ENCODE data around the gene MICOS13. TPM values are rescaled to one million over a fixed set of nuclear protein-coding genes. Genes with fewer than 3 reads are reported as not detected.
A peak's percentile ranks its signal among the peaks of the same experiment; 100 is the strongest.

Gene MICOS13
- total RNA-seq, 4 donors from 2014 or later = 43.6 to 65.5 (median 54.1) TPM

DNA sequence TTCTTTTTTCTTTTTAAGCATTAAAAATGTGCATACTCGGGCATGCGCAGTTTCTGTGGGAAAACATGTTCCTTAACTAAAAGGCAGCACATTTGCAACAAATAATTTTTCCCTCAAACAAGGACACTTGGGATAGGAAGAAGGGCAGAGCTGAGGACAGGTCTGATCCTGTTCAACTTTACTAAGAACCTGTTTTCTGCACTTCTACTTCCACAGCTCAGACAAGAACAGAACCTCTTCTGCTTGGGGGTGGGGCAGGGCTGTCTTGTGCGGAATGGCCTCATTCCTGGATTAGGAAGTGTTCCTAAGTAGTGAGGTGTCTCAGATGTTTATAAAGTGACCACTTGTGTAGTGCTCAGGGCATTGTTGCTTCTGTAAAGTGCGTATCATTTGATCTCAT, 39.1 kb downstream of the MICOS13 start:
- TF ChIP-seq, protein P1, sequence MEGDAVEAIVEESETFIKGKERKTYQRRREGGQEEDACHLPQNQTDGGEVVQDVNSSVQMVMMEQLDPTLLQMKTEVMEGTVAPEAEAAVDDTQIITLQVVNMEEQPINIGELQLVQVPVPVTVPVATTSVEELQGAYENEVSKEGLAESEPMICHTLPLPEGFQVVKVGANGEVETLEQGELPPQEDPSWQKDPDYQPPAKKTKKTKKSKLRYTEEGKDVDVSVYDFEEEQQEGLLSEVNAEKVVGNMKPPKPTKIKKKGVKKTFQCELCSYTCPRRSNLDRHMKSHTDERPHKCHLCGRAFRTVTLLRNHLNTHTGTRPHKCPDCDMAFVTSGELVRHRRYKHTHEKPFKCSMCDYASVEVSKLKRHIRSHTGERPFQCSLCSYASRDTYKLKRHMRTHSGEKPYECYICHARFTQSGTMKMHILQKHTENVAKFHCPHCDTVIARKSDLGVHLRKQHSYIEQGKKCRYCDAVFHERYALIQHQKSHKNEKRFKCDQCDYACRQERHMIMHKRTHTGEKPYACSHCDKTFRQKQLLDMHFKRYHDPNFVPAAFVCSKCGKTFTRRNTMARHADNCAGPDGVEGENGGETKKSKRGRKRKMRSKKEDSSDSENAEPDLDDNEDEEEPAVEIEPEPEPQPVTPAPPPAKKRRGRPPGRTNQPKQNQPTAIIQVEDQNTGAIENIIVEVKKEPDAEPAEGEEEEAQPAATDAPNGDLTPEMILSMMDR (IDR thresholded peaks at IDR 0.05) = no peak
- no peak for TF ChIP-seq POLR2A (IDR thresholded peaks at IDR 0.05)
- intact Hi-C loops (cut with DNase I; ENCODE audit: low total_unique reads) = no loop called here
- peak in 1 of 2 donors; percentile 29 for DNase-seq (ENCODE audit: low spot score in 2 of 2)
- H3K4me3 ChIP-seq (ENCODE audit: low read depth, poor library complexity, severe bottlenecking) = no peak overlapping the region
- 67 to 72% methylated on average over 4 of the region's 4 CpGs for WGBS, 2 donors

DNA sequence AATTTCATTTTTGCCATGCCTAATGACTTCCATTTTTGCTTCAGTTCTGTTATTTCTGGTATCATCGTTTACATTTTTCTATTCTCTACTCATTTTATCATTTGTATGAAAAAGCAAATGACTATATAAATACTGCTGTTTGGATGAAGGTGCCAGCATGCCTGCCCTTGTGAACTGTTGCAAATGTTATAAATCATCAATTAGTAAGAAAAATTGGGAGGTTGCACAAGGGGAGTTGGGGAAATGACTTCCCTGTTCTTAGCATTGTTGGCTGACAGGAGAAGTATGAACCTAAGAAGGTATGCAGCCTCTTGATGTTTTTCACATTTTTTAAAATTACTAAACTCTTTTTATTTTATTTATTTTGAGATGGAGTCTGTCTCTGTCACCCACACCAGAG, 42.3 kb downstream of the MICOS13 start:
- H3K4me3 ChIP-seq (ENCODE audit: low read depth, poor library complexity, severe bottlenecking) = no peak overlapping the region
- WGBS, 2 donors = 43 to 56% methylated on average over 1 of the region's 1 CpG
- TF ChIP-seq, protein P1 (IDR thresholded peaks at IDR 0.05) = no peak
- no peak for TF ChIP-seq POLR2A (IDR thresholded peaks at IDR 0.05)
- DNase-seq (ENCODE audit: low spot score in 2 of 2) = peak in 1 of 2 donors; percentile 18
- intact Hi-C loops (cut with DNase I; ENCODE audit: low total_unique reads) = no loop called here

DNA sequence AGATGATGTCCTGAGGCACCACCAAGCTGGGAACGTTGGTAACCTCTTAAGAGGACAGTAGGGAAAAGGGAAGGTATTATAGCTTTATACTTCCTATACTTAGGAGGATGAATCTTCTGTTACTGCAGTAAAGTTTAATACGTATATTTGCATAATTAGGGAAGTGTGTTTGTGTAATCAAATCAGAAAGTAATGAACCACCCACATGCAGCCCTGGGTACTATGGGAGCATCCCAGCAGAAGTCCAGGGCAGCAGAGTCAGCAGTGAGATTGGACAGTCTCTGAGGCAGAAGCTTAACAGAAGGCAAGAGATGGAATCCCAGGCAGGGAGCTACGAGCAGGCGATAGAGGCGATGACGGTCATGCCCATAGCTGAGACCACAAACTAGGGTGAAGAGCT, 44.9 kb downstream of the MICOS13 start:
- intact Hi-C loops (cut with DNase I; ENCODE audit: low total_unique reads) = no loop called here
- H3K4me3 ChIP-seq (ENCODE audit: low read depth, poor library complexity, severe bottlenecking) = no peak overlapping the region
- WGBS, 2 donors = 79 to 84% methylated on average over 6 of the region's 6 CpGs
- TF ChIP-seq, protein P1 (IDR thresholded peaks at IDR 0.05) = no peak
- TF ChIP-seq POLR2A (IDR thresholded peaks at IDR 0.05) = no peak
- peak in 1 of 2 donors; percentile 23 for DNase-seq (ENCODE audit: low spot score in 2 of 2)

DNA sequence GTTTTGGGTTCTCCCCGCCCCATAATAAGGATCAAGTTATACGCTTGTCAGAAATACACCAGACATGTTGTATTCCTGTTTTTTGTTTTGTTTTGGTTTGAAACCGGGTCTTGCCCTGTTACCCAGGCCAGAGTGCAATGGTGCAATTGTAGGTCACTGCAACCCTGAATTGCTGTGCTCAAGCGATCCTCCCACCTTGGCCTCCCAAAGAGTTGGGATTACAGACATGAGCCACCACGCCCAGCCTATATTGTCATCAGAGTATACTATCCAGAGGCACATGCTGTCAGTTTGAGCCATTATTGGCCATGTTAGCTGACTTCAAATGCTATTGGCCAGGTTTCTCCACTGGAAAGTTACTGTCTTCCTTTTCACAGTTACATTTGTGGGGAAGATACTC, 47.7 kb downstream of the MICOS13 start:
- WGBS, 2 donors = 79% methylated on average over 5 of the region's 5 CpGs
- H3K4me3 ChIP-seq (ENCODE audit: low read depth, poor library complexity, severe bottlenecking) = no peak overlapping the region
- peak in 1 of 2 donors; percentile 14 for DNase-seq (ENCODE audit: low spot score in 2 of 2)
- intact Hi-C loops (cut with DNase I; ENCODE audit: low total_unique reads) = no loop called here
- no peak for TF ChIP-seq POLR2A (IDR thresholded peaks at IDR 0.05)
- TF ChIP-seq, protein P1 (IDR thresholded peaks at IDR 0.05) = no peak

DNA sequence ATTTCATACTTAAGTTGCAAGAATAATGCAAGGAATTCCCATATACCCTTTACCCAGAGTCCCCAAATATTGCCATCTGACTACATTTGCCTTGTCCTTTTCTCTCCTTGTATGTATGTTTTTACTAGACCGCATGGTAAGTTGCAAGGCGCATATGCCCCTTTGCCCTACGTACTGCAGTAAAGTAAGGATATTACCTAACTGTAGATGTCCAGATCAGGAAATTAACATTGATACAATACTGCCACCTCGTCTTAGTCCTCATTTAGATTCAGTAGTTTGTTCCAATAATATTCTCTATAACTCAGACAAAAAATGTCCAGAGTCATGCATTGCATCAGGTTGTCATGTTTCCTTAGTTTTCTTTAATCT, 48.1 kb downstream of the MICOS13 start:
- DNase-seq (ENCODE audit: low spot score in 2 of 2) = no peak
- intact Hi-C loops (cut with DNase I; ENCODE audit: low total_unique reads) = no loop called here
- 69 to 76% methylated on average over 4 of the region's 4 CpGs for WGBS, 2 donors

DNA sequence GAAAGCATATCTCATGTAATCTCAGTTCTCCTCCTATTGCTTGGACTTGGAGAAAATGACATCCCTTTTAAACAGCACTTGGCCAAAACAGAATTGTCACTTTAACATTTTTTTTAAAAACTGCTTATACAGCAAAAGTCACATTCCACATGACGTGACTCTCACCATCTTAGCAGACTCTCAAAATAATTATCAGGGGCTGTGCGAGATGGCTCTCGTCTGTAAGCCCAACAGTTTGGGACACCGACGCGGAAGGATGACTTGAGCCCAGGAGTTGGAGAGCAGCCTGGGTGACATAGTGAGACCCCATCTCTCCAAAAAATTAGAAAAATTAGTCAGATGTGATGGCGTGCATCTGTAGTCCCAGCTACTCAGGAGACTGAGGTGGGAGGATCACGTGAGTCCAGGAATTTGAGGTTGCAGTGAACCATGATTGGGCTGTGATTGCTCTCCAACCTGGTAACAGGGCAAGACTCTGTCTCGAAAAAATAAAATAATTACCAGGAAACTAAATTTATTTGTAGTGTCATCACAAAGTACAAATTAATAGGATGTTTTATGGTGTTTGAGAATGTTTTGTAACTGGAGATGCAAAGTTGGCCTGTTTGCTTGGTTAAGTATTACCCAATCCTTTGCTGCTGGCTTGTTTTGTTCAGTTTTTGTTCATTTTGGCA, 48.6 kb downstream of the MICOS13 start:
- WGBS, 2 donors = 55 to 62% methylated on average over 9 of the region's 9 CpGs
- TF ChIP-seq, protein P1 (IDR thresholded peaks at IDR 0.05) = no peak
- no peak for TF ChIP-seq POLR2A (IDR thresholded peaks at IDR 0.05)
- DNase-seq (ENCODE audit: low spot score in 2 of 2) = peak in 1 of 2 donors; percentile 46
- intact Hi-C loops (cut with DNase I; ENCODE audit: low total_unique reads) = no loop called here
- H3K4me3 ChIP-seq (ENCODE audit: low read depth, poor library complexity, severe bottlenecking) = no peak overlapping the region

More for the DNA sequence above, 48.1 kb downstream of the MICOS13 start:
- H3K4me3 ChIP-seq (ENCODE audit: low read depth, poor library complexity, severe bottlenecking) = no peak overlapping the region
- no peak for TF ChIP-seq POLR2A (IDR thresholded peaks at IDR 0.05)
